H1 (cell line): Measurements from ENCODE around the gene INTS7. TPM values are rescaled to one million over a fixed set of nuclear protein-coding genes. Genes with fewer than 3 reads are reported as not detected.

ENCODE experiments used
- PHF8 ChIP-seq: fragments of 200-600 bp; sonication (generic); conservative IDR thresholded peaks from 2 replicates; pipeline ENCODE4 v1.7.1; 2012; ENCODE audit warnings: low read depth, mild to moderate bottlenecking, inconsistent platforms, low read length, moderate library complexity
- SP1 ChIP-seq: IDR thresholded peaks from 2 replicates; pipeline ENCODE4 v1.6.1; 2011; ENCODE audit warnings: low read depth, low read length
- TCF12 ChIP-seq: IDR thresholded peaks from 2 replicates; pipeline ENCODE4 v1.6.1; 2011; ENCODE audit warnings: low read depth, mild to moderate bottlenecking, low read length
- polyA plus RNA-seq, 7 experiments: library from polyadenylated mRNA; depleted of rRNA in 3 of 7; stranded (reverse) in 5 of 7; unstranded in 2 of 7; fragments of >200 nt in 5 of 7; fragments of 200-250 nt in 2 of 7; gene quantifications; 1 replicate in 5 of 7; 2 replicates in 1 of 7; 4 replicates in 1 of 7; pipeline versions ENCODE4 v1.2.1 to v1.2.3, GENCODE V29; 2011 to 2013; ENCODE audit warnings: missing spikeins in 2 of 7, mixed read lengths in 2 of 7
- total RNA-seq: library from RNA; stranded (reverse); fragmentation: NEBNext Ultra II Directional; extraction: Animal tissue kit (Norgen Biotek cat#: 25700); gene quantifications from 2 replicates; pipeline ENCODE4 v1.2.1, GENCODE V29; 2021

INTS7 gene
- total and polyA plus RNA-seq, 2 of the 8 experiments (the other 6 are each of a cell fraction or from before 2014, with no cell fraction given): 15.2 to 22.4 TPM

- TF ChIP-seq SP1 (no peak), PHF8 (no peak), TCF12 (no peak)
Measured at GRCh38 chr1:211901945-211902344, 133.4 kb downstream of the INTS7 start (continued).
